Activated T-helper 1 cell treated with anti-CD3 and anti-CD28 coated beads, Interleukin-2, amount 50 U/mL, for 16 hours (primary cell): ENCODE measurements around the gene ADSS1.
"Not testable (repeated sequence)": the region's sequence is repeated elsewhere in the genome, so short reads cannot be mapped to it uniquely, and the experiment has no call there.

Source experiments
- DNase-seq, 2 donors: peaks; one replicate each; pipeline ENCODE4 v3.0.0-alpha.2; 2020; ENCODE audit warnings: low read depth in 1 of 2, low spot score in 1 of 2

ADSS1 gene

GRCh38 chr14:104715871-104716270, 8.2 kb upstream of the ADSS1 start:
- no peak for DNase-seq

- no peak for DNase-seq
Observed at GRCh38 chr14:104717137-104717536, 6.9 kb upstream of the ADSS1 start.

- DNase-seq: no peak
Observed at GRCh38 chr14:104717646-104718045, 6.4 kb upstream of the ADSS1 start.

- no peak for DNase-seq
Observed at GRCh38 chr14:104718147-104718546, 5.9 kb upstream of the ADSS1 start.

GRCh38 chr14:104718871-104719270, 5.2 kb upstream of the ADSS1 start:
- no peak for DNase-seq

- DNase-seq: no peak
Observed at GRCh38 chr14:104719343-104719742, 4.7 kb upstream of the ADSS1 start.

GRCh38 chr14:104721505-104722431, 2.3 kb upstream of the ADSS1 start:
- DNase-seq: no peak

- DNase-seq: no peak
Observed at GRCh38 chr14:104722938-104723650, 935 bp upstream of the ADSS1 start.

GRCh38 chr14:104724407-104724980, 465 bp downstream of the ADSS1 start:
- no peak for DNase-seq

GRCh38 chr14:104724981-104725771, 1.1 kb downstream of the ADSS1 start:
- no peak for DNase-seq

- DNase-seq: no peak
Observed at GRCh38 chr14:104725772-104726548, 1.9 kb downstream of the ADSS1 start.

- no peak for DNase-seq
Observed at GRCh38 chr14:104726600-104727451, 2.8 kb downstream of the ADSS1 start.

- DNase-seq: no peak
Observed at GRCh38 chr14:104728631-104729030, 4.6 kb downstream of the ADSS1 start.

GRCh38 chr14:104729176-104729834, 5.3 kb downstream of the ADSS1 start:
- not testable (repeated sequence) for DNase-seq

GRCh38 chr14:104729835-104730181, 5.8 kb downstream of the ADSS1 start:
- no peak for DNase-seq

- no peak for DNase-seq
Observed at GRCh38 chr14:104730487-104730886, 6.5 kb downstream of the ADSS1 start.

GRCh38 chr14:104731320-104732294, 7.6 kb downstream of the ADSS1 start:
- no peak for DNase-seq

GRCh38 chr14:104732355-104732804, 8.4 kb downstream of the ADSS1 start:
- no peak for DNase-seq
